ENCODE measurements around the gene ZRANB3. TPM values are rescaled to one million over a fixed set of nuclear protein-coding genes. Genes with fewer than 3 reads are reported as not detected.

Gene ZRANB3
- total RNA-seq, 3 donors from 2014 or later = 3.2 to 6.1 (median 5.6) TPM

DNA sequence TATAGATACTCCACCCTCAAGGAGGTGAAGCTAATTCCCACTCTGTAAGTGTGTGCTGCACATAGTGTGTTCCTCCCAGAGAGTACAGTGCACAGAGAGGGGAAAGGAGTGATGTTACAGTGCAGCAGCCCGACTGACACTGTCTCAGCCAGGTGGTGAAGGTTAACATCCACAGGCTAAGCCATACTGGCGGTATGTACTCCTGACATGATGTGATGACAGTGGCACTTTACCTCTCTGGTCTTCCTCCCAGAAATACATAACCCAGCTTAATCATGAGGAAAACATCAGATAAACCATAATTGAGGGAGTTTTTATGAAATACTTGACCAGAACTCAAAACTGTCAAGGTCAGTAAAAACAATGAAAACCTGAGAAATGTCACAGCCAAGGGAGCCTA lies 371.8 kb downstream of the ZRANB3 start:
- DNase-seq (ENCODE audit: low spot score in 2 of 2) = no peak
- TF ChIP-seq, protein P1, sequence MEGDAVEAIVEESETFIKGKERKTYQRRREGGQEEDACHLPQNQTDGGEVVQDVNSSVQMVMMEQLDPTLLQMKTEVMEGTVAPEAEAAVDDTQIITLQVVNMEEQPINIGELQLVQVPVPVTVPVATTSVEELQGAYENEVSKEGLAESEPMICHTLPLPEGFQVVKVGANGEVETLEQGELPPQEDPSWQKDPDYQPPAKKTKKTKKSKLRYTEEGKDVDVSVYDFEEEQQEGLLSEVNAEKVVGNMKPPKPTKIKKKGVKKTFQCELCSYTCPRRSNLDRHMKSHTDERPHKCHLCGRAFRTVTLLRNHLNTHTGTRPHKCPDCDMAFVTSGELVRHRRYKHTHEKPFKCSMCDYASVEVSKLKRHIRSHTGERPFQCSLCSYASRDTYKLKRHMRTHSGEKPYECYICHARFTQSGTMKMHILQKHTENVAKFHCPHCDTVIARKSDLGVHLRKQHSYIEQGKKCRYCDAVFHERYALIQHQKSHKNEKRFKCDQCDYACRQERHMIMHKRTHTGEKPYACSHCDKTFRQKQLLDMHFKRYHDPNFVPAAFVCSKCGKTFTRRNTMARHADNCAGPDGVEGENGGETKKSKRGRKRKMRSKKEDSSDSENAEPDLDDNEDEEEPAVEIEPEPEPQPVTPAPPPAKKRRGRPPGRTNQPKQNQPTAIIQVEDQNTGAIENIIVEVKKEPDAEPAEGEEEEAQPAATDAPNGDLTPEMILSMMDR (IDR thresholded peaks at IDR 0.05) = no peak
- TF ChIP-seq POLR2A (IDR thresholded peaks at IDR 0.05) (no peak), POLR2AphosphoS5 (IDR thresholded peaks at IDR 0.05) (no peak)

GRCh38 chr2:135157856-135158255 lies 373.2 kb downstream of the ZRANB3 start:
- no peak overlapping the region for H3K4me3 ChIP-seq
- DNase-seq (ENCODE audit: low spot score in 2 of 2) = no peak
- H3K27ac ChIP-seq = no peak overlapping the region
- H3K27me3 ChIP-seq = no peaks in the 10 kb centered on the region
- intact Hi-C loops (cut with DNase I; ENCODE audit: low total_unique reads) = no loop called here
- H3K36me3 ChIP-seq = peaks cover 5% of the 10 kb centered on the region
- H3K4me1 ChIP-seq = no peaks in the 10 kb centered on the region
- H3K9me3 ChIP-seq = no peaks in the 10 kb centered on the region
- no peak for TF ChIP-seq POLR2A (IDR thresholded peaks at IDR 0.05)
- no peak for TF ChIP-seq POLR2AphosphoS5 (IDR thresholded peaks at IDR 0.05)
- TF ChIP-seq, protein P1 (IDR thresholded peaks at IDR 0.05) = no peak

More for the DNA sequence above, 371.8 kb downstream of the ZRANB3 start:
- intact Hi-C loops (cut with DNase I; ENCODE audit: low total_unique reads) = no loop called here
- H3K9me3 ChIP-seq = no peaks in the 10 kb centered on the region
- H3K36me3 ChIP-seq = peaks cover 5% of the 10 kb centered on the region
- H3K27me3 ChIP-seq = no peaks in the 10 kb centered on the region
- no peak overlapping the region for H3K27ac ChIP-seq
- H3K4me1 ChIP-seq = no peaks in the 10 kb centered on the region
- no peak overlapping the region for H3K4me3 ChIP-seq

DNA sequence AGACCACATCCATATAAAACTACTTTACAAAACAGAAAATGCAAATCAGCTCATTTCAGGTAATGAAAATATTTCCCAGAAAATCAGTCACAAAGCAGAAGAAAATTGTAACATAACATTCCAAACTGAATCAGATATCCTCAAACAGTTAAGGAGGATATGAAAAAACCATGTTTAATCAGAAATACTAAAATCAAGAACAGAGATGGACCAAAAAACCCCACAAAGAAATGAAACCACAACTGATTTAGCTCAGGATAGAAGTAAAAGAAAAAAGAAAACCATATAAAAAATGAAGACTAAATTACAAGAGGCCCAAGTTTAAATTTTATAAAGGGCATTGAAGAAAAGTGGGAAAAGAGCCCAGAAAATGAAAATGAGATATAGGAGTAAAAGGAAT lies 376.1 kb downstream of the ZRANB3 start:
- no peak overlapping the region for H3K27ac ChIP-seq
- no peaks in the 10 kb centered on the region for H3K4me1 ChIP-seq
- TF ChIP-seq POLR2A (IDR thresholded peaks at IDR 0.05) = no peak
- TF ChIP-seq POLR2AphosphoS5 (IDR thresholded peaks at IDR 0.05) = no peak
- TF ChIP-seq, protein P1 (IDR thresholded peaks at IDR 0.05) = no peak
- intact Hi-C loops (cut with DNase I; ENCODE audit: low total_unique reads) = no loop called here
- H3K4me3 ChIP-seq = no peak overlapping the region
- no peaks in the 10 kb centered on the region for H3K9me3 ChIP-seq
- H3K27me3 ChIP-seq = no peaks in the 10 kb centered on the region
- no peak for DNase-seq (ENCODE audit: low spot score in 2 of 2)
- H3K36me3 ChIP-seq = peaks cover 3% of the 10 kb centered on the region

DNA sequence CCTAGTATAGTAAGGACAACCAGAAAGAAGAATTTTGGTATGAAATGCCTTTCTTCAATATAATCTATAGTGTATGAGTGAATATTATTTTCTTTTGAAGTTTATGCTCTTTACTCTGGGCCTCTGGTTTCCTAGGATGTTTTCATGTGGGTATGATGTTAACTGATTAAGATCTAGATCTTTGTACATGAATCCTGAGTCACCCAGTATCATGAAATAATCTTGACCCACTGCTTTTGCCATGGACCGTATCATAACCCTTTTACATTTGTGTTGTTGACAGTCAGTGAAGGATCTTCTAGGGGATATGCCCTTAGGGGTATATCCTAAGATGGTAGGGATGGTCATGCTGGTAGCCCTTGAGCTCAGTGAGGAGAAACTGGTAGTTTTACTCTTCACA lies 378.7 kb downstream of the ZRANB3 start:
- Histone ChIP-seq H3K4me3 (no peak overlapping the region), H3K27ac (no peak overlapping the region), H3K36me3 (peaks cover 3% of the 10 kb centered on the region), H3K27me3 (no peaks in the 10 kb centered on the region), H3K4me1 (no peaks in the 10 kb centered on the region), H3K9me3 (no peaks in the 10 kb centered on the region)
- no peak for DNase-seq (ENCODE audit: low spot score in 2 of 2)
- intact Hi-C loops (cut with DNase I; ENCODE audit: low total_unique reads) = no loop called here
- TF ChIP-seq, protein P1 (IDR thresholded peaks at IDR 0.05) = no peak
- TF ChIP-seq POLR2A (IDR thresholded peaks at IDR 0.05) = no peak
- TF ChIP-seq POLR2AphosphoS5 (IDR thresholded peaks at IDR 0.05) = no peak

- no peak overlapping the region for H3K4me3 ChIP-seq
- DNase-seq (ENCODE audit: low spot score in 2 of 2) = no peak
- no peaks in the 10 kb centered on the region for H3K4me1 ChIP-seq
- H3K36me3 ChIP-seq = peaks cover 3% of the 10 kb centered on the region
- intact Hi-C loops (cut with DNase I; ENCODE audit: low total_unique reads) = no loop called here
- H3K27ac ChIP-seq = no peak overlapping the region
- H3K27me3 ChIP-seq = no peaks in the 10 kb centered on the region
- H3K9me3 ChIP-seq = no peaks in the 10 kb centered on the region
- TF ChIP-seq POLR2A (IDR thresholded peaks at IDR 0.05) = no peak
- no peak for TF ChIP-seq POLR2AphosphoS5 (IDR thresholded peaks at IDR 0.05)
- TF ChIP-seq, protein P1 (IDR thresholded peaks at IDR 0.05) = no peak
Observed at GRCh38 chr2:135151615-135152014, 379.4 kb downstream of the ZRANB3 start.
